PC-3 (cell line): ENCODE results near the gene BCL11B.

Experiments
- EZH2 ChIP-seq: fragments of 300-600 bp; sonication (generic); IDR thresholded peaks from one replicate; pipeline ENCODE4 v1.6.1; 2017; ENCODE audit warnings: antibody characterized with exemption, mild to moderate bottlenecking, low read length; ENCODE audit not compliant: unreplicated experiment
- EZH2phosphoT487 ChIP-seq: fragments of 300-600 bp; sonication (generic); IDR thresholded peaks from 2 replicates; pipeline ENCODE4 v1.6.1; 2018; ENCODE audit warnings: mild to moderate bottlenecking, antibody characterized with exemption, low read length, borderline replicate concordance
- TF ChIP-seq, protein P1 (sequence below): fragments of 300-600 bp; sonication (generic); conservative IDR thresholded peaks from 2 replicates; pipeline ENCODE4 v1.5.1; 2017; ENCODE audit warnings: antibody characterized with exemption, low read depth, mild to moderate bottlenecking, low read length

DNA sequence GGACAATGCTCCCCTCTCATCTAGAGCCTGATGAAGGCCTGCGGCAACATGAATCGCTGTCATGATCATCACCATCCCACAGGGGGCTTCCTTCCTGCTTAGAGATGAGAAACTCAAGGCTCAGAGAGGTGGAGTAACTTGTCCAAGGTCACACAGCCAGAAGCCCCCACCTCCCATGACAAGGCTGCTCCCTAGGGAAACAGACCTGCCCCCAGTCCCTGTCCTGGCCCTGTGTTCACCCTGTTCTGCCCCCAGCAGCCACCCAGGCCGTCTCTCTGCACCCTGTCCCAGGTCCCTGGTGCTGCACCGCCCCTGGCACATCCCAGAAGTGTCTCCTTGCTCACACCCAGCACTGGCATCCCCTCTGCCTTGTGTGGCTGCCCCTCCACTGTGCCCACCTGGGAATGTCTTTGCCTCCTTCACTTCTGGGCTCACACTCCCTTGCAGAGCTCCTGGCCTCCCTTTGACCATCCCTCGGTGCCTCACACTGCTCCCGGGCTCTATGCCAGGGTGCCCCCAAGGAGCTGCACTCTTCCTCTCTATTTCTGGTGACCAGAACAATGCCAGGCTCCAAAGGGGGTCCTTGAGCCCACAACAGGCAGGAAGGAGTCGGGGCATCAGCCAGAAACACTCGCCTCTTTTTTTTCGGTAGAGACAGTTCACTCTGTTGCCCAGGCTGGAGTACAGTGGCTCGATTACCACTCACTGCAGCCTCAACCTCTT is 70.5 kb downstream of the BCL11B start:
- TF ChIP-seq, protein P1, sequence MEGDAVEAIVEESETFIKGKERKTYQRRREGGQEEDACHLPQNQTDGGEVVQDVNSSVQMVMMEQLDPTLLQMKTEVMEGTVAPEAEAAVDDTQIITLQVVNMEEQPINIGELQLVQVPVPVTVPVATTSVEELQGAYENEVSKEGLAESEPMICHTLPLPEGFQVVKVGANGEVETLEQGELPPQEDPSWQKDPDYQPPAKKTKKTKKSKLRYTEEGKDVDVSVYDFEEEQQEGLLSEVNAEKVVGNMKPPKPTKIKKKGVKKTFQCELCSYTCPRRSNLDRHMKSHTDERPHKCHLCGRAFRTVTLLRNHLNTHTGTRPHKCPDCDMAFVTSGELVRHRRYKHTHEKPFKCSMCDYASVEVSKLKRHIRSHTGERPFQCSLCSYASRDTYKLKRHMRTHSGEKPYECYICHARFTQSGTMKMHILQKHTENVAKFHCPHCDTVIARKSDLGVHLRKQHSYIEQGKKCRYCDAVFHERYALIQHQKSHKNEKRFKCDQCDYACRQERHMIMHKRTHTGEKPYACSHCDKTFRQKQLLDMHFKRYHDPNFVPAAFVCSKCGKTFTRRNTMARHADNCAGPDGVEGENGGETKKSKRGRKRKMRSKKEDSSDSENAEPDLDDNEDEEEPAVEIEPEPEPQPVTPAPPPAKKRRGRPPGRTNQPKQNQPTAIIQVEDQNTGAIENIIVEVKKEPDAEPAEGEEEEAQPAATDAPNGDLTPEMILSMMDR = no peak
- TF ChIP-seq EZH2phosphoT487 (no peak), EZH2 (no peak)
